Measurements from ENCODE around the gene RHEBL1.

The RHEBL1 gene

DNA sequence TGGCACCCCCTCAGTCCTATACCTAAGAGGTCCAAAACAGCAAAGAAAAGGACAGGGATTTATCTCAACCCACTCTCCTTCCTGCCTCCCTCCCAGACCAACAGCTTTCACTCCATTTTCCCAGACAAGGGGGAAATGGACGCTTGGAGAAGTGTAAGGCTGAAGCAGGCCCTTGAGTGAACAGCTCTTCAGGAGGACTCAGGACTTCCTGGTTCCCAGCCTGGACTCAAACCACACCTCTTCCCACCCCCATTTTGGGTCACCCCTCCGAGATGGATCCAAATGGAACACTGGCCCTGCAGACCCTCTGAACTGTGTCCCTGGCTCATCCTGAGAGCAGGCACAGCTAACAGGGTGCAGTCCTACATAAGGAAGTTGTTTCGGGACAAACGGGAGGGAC, 11.9 kb downstream of the RHEBL1 start:
- CTCF ChIA-PET: interaction anchor here (1.3 to 4.0 kb wide), 3 partner anchors 14 to 52 kb away, joined by 3 to 19 read pairs (median 10); no protein-coding TSS in a partner anchor
- TF ChIP-seq L3MBTL2 (conservative IDR thresholded peaks at IDR 0.05) (no peak), NFRKB (IDR thresholded peaks at IDR 0.05) (no peak), TARDBP (IDR thresholded peaks at IDR 0.05) (no peak), ZNF384 (IDR thresholded peaks at IDR 0.05) (no peak), FOXA1 (IDR thresholded peaks at IDR 0.05) (no peak), BHLHE40 (IDR thresholded peaks at IDR 0.05; ENCODE audit: borderline replicate concordance) (no peak), SP1 (IDR thresholded peaks at IDR 0.05) (no peak), ARNT (IDR thresholded peaks at IDR 0.05) (no peak), SUZ12 (IDR thresholded peaks at IDR 0.05) (no peak), FOXM1 (IDR thresholded peaks at IDR 0.05; ENCODE audit: borderline replicate concordance) (no peak)
- TF ChIP-seq, protein P1, sequence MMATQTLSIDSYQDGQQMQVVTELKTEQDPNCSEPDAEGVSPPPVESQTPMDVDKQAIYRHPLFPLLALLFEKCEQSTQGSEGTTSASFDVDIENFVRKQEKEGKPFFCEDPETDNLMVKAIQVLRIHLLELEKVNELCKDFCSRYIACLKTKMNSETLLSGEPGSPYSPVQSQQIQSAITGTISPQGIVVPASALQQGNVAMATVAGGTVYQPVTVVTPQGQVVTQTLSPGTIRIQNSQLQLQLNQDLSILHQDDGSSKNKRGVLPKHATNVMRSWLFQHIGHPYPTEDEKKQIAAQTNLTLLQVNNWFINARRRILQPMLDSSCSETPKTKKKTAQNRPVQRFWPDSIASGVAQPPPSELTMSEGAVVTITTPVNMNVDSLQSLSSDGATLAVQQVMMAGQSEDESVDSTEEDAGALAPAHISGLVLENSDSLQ (IDR thresholded peaks at IDR 0.05): no peak
- no peak for DNase-seq (ENCODE audit: extremely low spot score)
- POLR2A ChIA-PET: interaction anchor here (0.8 to 5.2 kb wide), 5 partner anchors 12 to 100 kb away, joined by 3 to 50 read pairs (median 3); partner anchors contain the start of genes ARF3, RHEBL1 and TUBA1B

DNA sequence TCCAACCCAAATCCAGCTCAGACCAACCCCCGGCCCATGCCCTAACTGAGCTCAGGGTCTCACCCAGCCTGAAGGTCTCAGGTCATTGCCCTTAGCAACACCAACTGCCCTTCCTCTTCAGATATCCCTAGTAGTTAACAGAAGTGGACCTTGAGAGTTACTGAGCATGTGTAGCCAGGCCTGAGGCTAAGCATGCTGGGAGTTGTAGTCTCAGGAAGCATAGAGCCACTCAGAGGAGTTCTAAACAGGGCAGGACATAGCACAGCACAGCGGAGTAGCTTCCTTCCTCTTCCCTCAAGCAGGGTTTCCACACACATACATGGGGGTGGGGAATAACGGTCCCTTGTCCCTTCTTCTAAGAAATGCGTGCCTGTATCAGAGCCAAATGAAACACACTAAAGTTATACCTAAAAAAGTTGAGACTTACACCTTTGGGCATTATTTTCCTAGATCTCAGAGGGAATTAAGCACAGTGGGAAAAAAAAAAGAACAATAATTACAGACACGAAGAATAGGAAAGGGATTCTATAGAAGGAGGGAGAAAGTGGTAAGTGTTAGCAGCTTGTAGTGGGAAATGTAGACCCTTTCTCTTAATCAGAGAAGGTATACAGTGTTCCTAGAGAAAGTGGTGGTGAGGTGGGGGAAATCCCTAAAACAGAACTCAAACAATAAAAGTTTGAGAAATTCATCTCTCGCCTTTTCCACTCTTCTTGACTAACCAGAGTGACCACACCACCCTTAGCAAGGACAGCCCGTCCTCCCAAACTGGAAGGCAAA, 13.6 kb downstream of the RHEBL1 start:
- CTCF ChIA-PET: interaction anchor here (4.0 kb wide), 1 partner anchor 12 kb away, joined by 19 read pairs; no protein-coding TSS in a partner anchor
- DNase-seq (ENCODE audit: extremely low spot score): peak; percentile 74
- POLR2A ChIA-PET: interaction anchor here (0.9 to 5.2 kb wide), 2 partner anchors 14 to 75 kb away, joined by 3 to 50 read pairs; partner anchors contain the start of genes RHEBL1 and TUBA1B
- TF ChIP-seq CTBP1 (IDR thresholded peaks at IDR 0.05; ENCODE audit: borderline replicate concordance): no peak
- no peak for TF ChIP-seq ELF4 (IDR thresholded peaks at IDR 0.05)
- no peak for TF ChIP-seq L3MBTL2 (conservative IDR thresholded peaks at IDR 0.05)
- TF ChIP-seq SUZ12 (IDR thresholded peaks at IDR 0.05): no peak
- no peak; the same call in 1 of the 2 replicates for TF ChIP-seq FOXK2 (IDR thresholded peaks at IDR 0.05)
- TF ChIP-seq ZNF384 (IDR thresholded peaks at IDR 0.05): no peak
- no peak for TF ChIP-seq FOXA1 (IDR thresholded peaks at IDR 0.05)
- TF ChIP-seq ARNT (IDR thresholded peaks at IDR 0.05): no peak
- TF ChIP-seq NFRKB (IDR thresholded peaks at IDR 0.05): no peak
- TF ChIP-seq FOXM1 (IDR thresholded peaks at IDR 0.05; ENCODE audit: borderline replicate concordance): no peak
- TF ChIP-seq SP1 (IDR thresholded peaks at IDR 0.05): no peak
- TF ChIP-seq BHLHE40 (IDR thresholded peaks at IDR 0.05; ENCODE audit: borderline replicate concordance): no peak
- TF ChIP-seq, protein P1 (IDR thresholded peaks at IDR 0.05): no peak
- no peak for TF ChIP-seq HDGF (IDR thresholded peaks at IDR 0.05; ENCODE audit: borderline replicate concordance)
- TF ChIP-seq TARDBP (IDR thresholded peaks at IDR 0.05): no peak

GRCh38 chr12:49055092-49055491, 14.7 kb downstream of the RHEBL1 start:
- POLR2A ChIA-PET: interaction anchor here (0.9 to 5.2 kb wide), 2 partner anchors 15 to 76 kb away, joined by 3 to 50 read pairs; partner anchors contain the start of genes RHEBL1 and TUBA1B
- no peak for DNase-seq (ENCODE audit: extremely low spot score)
- TF ChIP-seq ELF4 (IDR thresholded peaks at IDR 0.05): no peak
- TF ChIP-seq ARNT (IDR thresholded peaks at IDR 0.05): no peak
- TF ChIP-seq L3MBTL2 (conservative IDR thresholded peaks at IDR 0.05): no peak
- no peak for TF ChIP-seq FOXA1 (IDR thresholded peaks at IDR 0.05)
- TF ChIP-seq FOXM1 (IDR thresholded peaks at IDR 0.05; ENCODE audit: borderline replicate concordance): no peak
- CTCF ChIA-PET: interaction anchor here (4.0 kb wide), 1 partner anchor 11 kb away, joined by 19 read pairs; no protein-coding TSS in a partner anchor

- CTCF ChIA-PET: no interaction called here
- TF ChIP-seq ELF4 (IDR thresholded peaks at IDR 0.05): no peak
- no peak for TF ChIP-seq L3MBTL2 (conservative IDR thresholded peaks at IDR 0.05)
- no peak for TF ChIP-seq HDGF (IDR thresholded peaks at IDR 0.05; ENCODE audit: borderline replicate concordance)
- TF ChIP-seq FOXA1 (IDR thresholded peaks at IDR 0.05): no peak
- TF ChIP-seq, protein P1 (IDR thresholded peaks at IDR 0.05): no peak
- no peak for TF ChIP-seq FOXK2 (IDR thresholded peaks at IDR 0.05)
- no peak for DNase-seq (ENCODE audit: extremely low spot score)
- POLR2A ChIA-PET: interaction anchor here (5.2 kb wide), 1 partner anchor 77 kb away, joined by 50 read pairs; the partner anchor contains the start of gene TUBA1B
Measured at GRCh38 chr12:49054524-49054923, 15.3 kb downstream of the RHEBL1 start.

GRCh38 chr12:49054096-49054495, 15.7 kb downstream of the RHEBL1 start:
- TF ChIP-seq BHLHE40 (IDR thresholded peaks at IDR 0.05; ENCODE audit: borderline replicate concordance) (no peak), CTBP1 (IDR thresholded peaks at IDR 0.05; ENCODE audit: borderline replicate concordance) (no peak), FOXK2 (IDR thresholded peaks at IDR 0.05) (no peak), TARDBP (IDR thresholded peaks at IDR 0.05) (no peak), ARNT (IDR thresholded peaks at IDR 0.05) (no peak), LEF1 (IDR thresholded peaks at IDR 0.05; ENCODE audit: borderline replicate concordance) (no peak), NFRKB (IDR thresholded peaks at IDR 0.05) (no peak), SP1 (IDR thresholded peaks at IDR 0.05) (no peak), ZNF384 (IDR thresholded peaks at IDR 0.05) (no peak), FOXM1 (IDR thresholded peaks at IDR 0.05; ENCODE audit: borderline replicate concordance) (no peak), L3MBTL2 (conservative IDR thresholded peaks at IDR 0.05) (no peak), HDGF (IDR thresholded peaks at IDR 0.05; ENCODE audit: borderline replicate concordance) (no peak), ELF4 (IDR thresholded peaks at IDR 0.05) (no peak), SUZ12 (IDR thresholded peaks at IDR 0.05) (no peak), FOXA1 (IDR thresholded peaks at IDR 0.05) (no peak)
- TF ChIP-seq, protein P1 (IDR thresholded peaks at IDR 0.05): no peak
- ChIA-PET POLR2A (interaction anchor here (5.2 kb wide), 1 partner anchor 77 kb away, joined by 50 read pairs; the partner anchor contains the start of gene TUBA1B), CTCF (no interaction called here)
- no peak for DNase-seq (ENCODE audit: extremely low spot score)

All from HEK293T (cell line).